ENCODE data around the gene SPATA19.

SPATA19 gene

GRCh38 chr11:133830931-133831907, 14.1 kb downstream of the SPATA19 start:
- Mint-ChIP-seq H3K27me3 (peaks cover 13% of the 10 kb centered on the region), H3K9me3 (no peaks in the 10 kb centered on the region), H3K4me3 (no peak overlapping the region), H3K4me1 (peaks cover 5% of the 10 kb centered on the region), H3K27ac (no peak overlapping the region), H3K36me3 (ENCODE audit: low read depth) (no peaks in the 10 kb centered on the region)
- ATAC-seq (no peak), DNase-seq (no peak)

DNA sequence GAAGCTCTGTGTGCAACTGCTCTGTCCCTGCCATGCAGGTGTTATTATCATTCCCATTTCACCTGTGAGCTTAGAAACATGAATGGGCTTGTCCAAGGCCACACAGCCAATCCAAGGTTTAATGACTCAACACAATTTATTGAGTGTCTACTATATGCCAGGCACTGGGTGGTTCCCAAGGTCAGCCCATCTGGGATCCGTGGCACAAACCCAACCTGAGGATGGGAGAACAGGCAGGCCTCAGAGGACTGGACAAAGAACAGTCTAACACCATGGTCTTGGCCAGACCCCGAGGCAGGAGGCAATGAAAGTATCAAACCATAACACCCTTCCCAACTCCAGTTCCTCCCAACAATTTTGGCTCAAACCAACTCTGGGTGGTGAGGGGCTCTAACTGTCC, 15.7 kb downstream of the SPATA19 start:
- Mint-ChIP-seq H3K36me3 (ENCODE audit: low read depth) (no peaks in the 10 kb centered on the region), H3K4me3 (no peak overlapping the region), H3K27me3 (peaks cover 3% of the 10 kb centered on the region), H3K27ac (no peak overlapping the region), H3K9me3 (no peaks in the 10 kb centered on the region), H3K4me1 (peaks cover 1% of the 10 kb centered on the region)
- ATAC-seq (no peak), DNase-seq (no peak)

DNA sequence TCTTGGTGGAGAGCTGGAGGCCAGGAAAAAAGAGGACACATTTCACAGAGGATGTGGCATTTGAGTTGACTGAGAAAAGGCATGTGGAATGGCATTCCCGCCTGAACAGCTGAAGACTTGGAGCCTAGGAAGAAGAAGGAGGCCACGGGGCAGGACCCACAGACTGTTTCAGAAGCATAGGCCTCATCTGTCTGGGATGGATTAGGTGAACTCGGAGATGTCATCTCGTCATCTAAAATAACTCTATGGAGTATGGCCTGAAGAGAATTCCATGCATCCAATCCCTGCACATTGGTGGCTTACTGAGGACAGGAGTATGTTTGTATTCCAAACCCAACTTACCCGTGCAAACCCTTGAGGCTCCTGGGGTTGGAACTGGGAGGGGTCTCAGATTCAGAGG, 16.4 kb downstream of the SPATA19 start:
- no peak for ATAC-seq
- no peak overlapping the region for H3K4me3 Mint-ChIP-seq
- peaks cover 3% of the 10 kb centered on the region for H3K27me3 Mint-ChIP-seq
- H3K4me1 Mint-ChIP-seq = no peaks in the 10 kb centered on the region
- H3K36me3 Mint-ChIP-seq (ENCODE audit: low read depth) = no peaks in the 10 kb centered on the region
- no peak overlapping the region for H3K27ac Mint-ChIP-seq
- DNase-seq = no peak
- H3K9me3 Mint-ChIP-seq = no peaks in the 10 kb centered on the region

DNA sequence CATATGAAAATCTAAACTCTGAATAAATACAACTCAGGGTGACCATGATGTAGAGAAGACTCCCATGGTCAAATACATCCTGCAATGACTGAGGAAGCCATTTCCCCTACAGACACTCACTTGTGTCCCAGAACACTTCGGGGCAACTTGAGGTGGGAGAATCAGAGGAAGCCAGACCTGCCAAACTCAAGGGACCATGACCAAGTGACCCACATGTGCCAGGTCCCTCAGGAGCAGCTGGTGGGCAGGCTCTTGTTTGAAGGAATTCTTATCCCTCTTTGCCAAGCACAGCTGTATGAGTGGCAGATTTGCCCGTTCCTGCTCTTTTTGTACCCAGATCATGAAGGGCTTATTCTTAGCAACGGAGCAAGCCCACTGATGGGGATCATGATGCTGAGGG, 17.8 kb downstream of the SPATA19 start:
- H3K27me3 Mint-ChIP-seq = peaks cover 3% of the 10 kb centered on the region
- no peak for DNase-seq
- no peaks in the 10 kb centered on the region for H3K4me1 Mint-ChIP-seq
- no peaks in the 10 kb centered on the region for H3K9me3 Mint-ChIP-seq
- H3K27ac Mint-ChIP-seq = no peak overlapping the region
- H3K36me3 Mint-ChIP-seq (ENCODE audit: low read depth) = no peaks in the 10 kb centered on the region
- no peak overlapping the region for H3K4me3 Mint-ChIP-seq
- no peak for ATAC-seq

GRCh38 chr11:133826866-133827265, 18.4 kb downstream of the SPATA19 start:
- H3K9me3 Mint-ChIP-seq = no peaks in the 10 kb centered on the region
- H3K27ac Mint-ChIP-seq = no peak overlapping the region
- ATAC-seq = no peak
- no peaks in the 10 kb centered on the region for H3K4me1 Mint-ChIP-seq
- no peaks in the 10 kb centered on the region for H3K36me3 Mint-ChIP-seq (ENCODE audit: low read depth)
- peaks cover under 1% of the 10 kb centered on the region for H3K27me3 Mint-ChIP-seq
- no peak overlapping the region for H3K4me3 Mint-ChIP-seq
- no peak for DNase-seq

GRCh38 chr11:133825666-133826065, 19.6 kb downstream of the SPATA19 start:
- Mint-ChIP-seq H3K27ac (no peak overlapping the region), H3K9me3 (no peaks in the 10 kb centered on the region), H3K4me1 (no peaks in the 10 kb centered on the region), H3K27me3 (peaks cover 2% of the 10 kb centered on the region), H3K4me3 (no peak overlapping the region), H3K36me3 (ENCODE audit: low read depth) (no peaks in the 10 kb centered on the region)
- no peak for ATAC-seq
- DNase-seq = no peak

DNA sequence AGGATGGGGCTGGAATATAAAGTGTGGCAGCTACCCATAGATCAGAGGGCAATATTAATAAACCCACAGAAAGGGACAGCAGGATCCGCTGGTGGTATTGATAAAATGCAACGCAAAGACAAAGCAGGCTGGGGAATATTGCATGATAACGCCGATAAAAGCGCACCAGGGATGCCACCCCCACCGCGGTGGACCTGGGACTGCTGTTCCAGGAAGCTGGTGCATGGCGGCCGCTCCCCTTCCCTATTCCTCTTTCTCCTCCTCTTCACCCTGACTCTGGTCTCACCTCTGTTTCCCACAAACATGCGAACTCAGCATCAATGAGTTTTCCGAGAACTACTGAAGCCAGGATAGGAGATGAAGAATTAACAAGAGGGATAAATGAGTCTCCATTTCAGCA, 20.2 kb downstream of the SPATA19 start:
- Mint-ChIP-seq H3K27ac (no peak overlapping the region), H3K9me3 (no peaks in the 10 kb centered on the region), H3K27me3 (peaks cover 2% of the 10 kb centered on the region), H3K4me3 (no peak overlapping the region), H3K4me1 (no peaks in the 10 kb centered on the region), H3K36me3 (ENCODE audit: low read depth) (no peaks in the 10 kb centered on the region)
- DNase-seq (no peak), ATAC-seq (no peak)

DNA sequence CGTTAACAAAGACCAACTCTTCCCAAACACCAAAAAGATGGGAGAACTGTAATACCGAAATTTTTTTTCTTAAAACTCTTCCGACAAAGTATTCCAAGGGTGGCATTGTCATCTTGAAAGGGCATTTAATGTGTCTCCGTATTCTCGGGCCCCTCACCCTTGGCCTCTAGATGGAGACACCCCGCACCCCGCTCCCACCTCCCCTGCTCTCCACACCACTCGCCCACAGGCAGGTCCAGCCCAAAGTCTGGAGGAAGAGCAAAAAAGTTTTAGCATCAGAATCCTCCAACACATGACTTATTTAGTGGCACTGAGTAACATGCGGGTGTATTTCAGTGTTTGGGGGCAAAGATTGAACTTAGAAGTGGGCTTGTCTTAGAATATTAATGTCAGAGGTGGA, 20.7 kb downstream of the SPATA19 start:
- no peak for ATAC-seq
- no peaks in the 10 kb centered on the region for H3K4me1 Mint-ChIP-seq

DNA sequence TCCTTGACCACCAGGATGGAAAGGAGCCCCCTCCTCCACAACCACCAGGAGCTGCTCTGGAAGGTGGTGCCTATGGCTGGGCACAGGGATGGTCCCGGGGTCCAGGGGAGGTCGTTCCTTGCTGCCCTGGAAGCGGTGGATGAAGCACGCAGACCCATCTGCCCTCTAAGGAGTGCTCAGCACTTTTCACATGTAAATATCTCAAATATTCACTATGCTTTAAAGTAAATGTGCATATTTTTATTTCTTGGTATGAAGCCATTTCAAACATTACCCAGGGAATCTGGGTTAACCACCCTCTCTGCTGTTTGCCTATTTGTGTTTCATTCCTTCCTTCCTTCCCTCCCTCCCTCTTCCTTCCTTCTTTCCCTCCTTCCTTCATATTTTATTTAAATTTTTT, 21.7 kb downstream of the SPATA19 start:
- peaks cover 2% of the 10 kb centered on the region for H3K27me3 Mint-ChIP-seq
- ATAC-seq = no peak

More for the DNA sequence above, 20.7 kb downstream of the SPATA19 start:
- H3K27ac Mint-ChIP-seq = no peak overlapping the region
- no peaks in the 10 kb centered on the region for H3K36me3 Mint-ChIP-seq (ENCODE audit: low read depth)
- DNase-seq = no peak
- H3K4me3 Mint-ChIP-seq = no peak overlapping the region
- H3K27me3 Mint-ChIP-seq = peaks cover 2% of the 10 kb centered on the region
- H3K9me3 Mint-ChIP-seq = no peaks in the 10 kb centered on the region

GRCh38 chr11:133823211-133823610, 22.1 kb downstream of the SPATA19 start:
- ATAC-seq (no peak), DNase-seq (no peak)
- Mint-ChIP-seq H3K4me1 (no peaks in the 10 kb centered on the region), H3K4me3 (no peak overlapping the region), H3K27me3 (peaks cover 2% of the 10 kb centered on the region), H3K27ac (no peak overlapping the region), H3K9me3 (no peaks in the 10 kb centered on the region), H3K36me3 (ENCODE audit: low read depth) (no peaks in the 10 kb centered on the region)

More for the DNA sequence above, 21.7 kb downstream of the SPATA19 start:
- Mint-ChIP-seq H3K4me3 (no peak overlapping the region), H3K36me3 (ENCODE audit: low read depth) (no peaks in the 10 kb centered on the region), H3K9me3 (no peaks in the 10 kb centered on the region), H3K4me1 (no peaks in the 10 kb centered on the region), H3K27ac (no peak overlapping the region)
- no peak for DNase-seq

GRCh38 chr11:133821776-133822175, 23.5 kb downstream of the SPATA19 start:
- Mint-ChIP-seq H3K27ac (no peak overlapping the region), H3K9me3 (no peaks in the 10 kb centered on the region), H3K4me1 (no peaks in the 10 kb centered on the region), H3K27me3 (peaks cover 2% of the 10 kb centered on the region), H3K36me3 (ENCODE audit: low read depth) (no peaks in the 10 kb centered on the region), H3K4me3 (no peak overlapping the region)
- DNase-seq = peak; percentile 38
- ATAC-seq = peak; percentile 47

DNA sequence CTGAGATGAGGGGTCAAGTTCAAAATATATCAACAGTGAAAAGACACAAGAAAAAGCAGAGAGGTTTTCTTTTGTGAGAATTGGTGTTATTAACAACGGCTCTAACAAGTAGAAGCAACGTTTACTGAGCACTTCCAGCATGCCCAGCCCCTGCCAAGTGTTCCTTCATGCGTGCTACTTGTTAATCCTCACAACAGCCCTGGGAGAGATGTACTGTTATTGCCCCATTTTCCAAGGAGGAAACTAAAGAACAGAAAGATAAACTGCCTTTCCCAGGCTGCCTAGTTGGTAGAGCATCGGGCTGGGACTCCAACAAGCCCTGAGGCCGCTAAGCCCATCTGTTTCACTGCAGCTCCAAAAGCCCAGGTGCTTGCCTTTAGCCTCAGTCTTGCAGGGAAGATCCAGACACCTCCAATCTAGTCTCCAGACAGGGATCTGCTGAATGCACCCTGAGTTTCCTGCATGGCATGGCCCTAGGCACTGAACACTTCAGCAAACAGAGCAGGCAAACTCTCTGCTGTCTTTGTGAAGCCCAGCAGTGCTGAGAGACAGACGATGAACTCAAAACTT, 25.5 kb downstream of the SPATA19 start:
- H3K36me3 Mint-ChIP-seq (ENCODE audit: low read depth) = no peaks in the 10 kb centered on the region
- ATAC-seq = no peak
- H3K4me3 Mint-ChIP-seq = no peak overlapping the region
- no peaks in the 10 kb centered on the region for H3K9me3 Mint-ChIP-seq
- no peak for DNase-seq
- no peaks in the 10 kb centered on the region for H3K4me1 Mint-ChIP-seq
- no peak overlapping the region for H3K27ac Mint-ChIP-seq
- peaks cover 2% of the 10 kb centered on the region for H3K27me3 Mint-ChIP-seq

GRCh38 chr11:133819114-133819513, 26.2 kb downstream of the SPATA19 start:
- Mint-ChIP-seq H3K36me3 (ENCODE audit: low read depth) (no peaks in the 10 kb centered on the region), H3K4me3 (no peak overlapping the region), H3K27me3 (peaks cover 2% of the 10 kb centered on the region), H3K27ac (no peak overlapping the region), H3K9me3 (no peaks in the 10 kb centered on the region), H3K4me1 (no peaks in the 10 kb centered on the region)
- no peak for ATAC-seq
- DNase-seq = no peak

GRCh38 chr11:133818302-133818701, 27.0 kb downstream of the SPATA19 start:
- Mint-ChIP-seq H3K27ac (no peak overlapping the region), H3K36me3 (ENCODE audit: low read depth) (no peaks in the 10 kb centered on the region), H3K27me3 (peaks cover 3% of the 10 kb centered on the region), H3K4me3 (no peak overlapping the region), H3K9me3 (no peaks in the 10 kb centered on the region), H3K4me1 (no peaks in the 10 kb centered on the region)
- DNase-seq (no peak), ATAC-seq (no peak)

- Mint-ChIP-seq H3K27me3 (peaks cover 3% of the 10 kb centered on the region), H3K27ac (no peak overlapping the region), H3K4me3 (no peak overlapping the region), H3K36me3 (ENCODE audit: low read depth) (no peaks in the 10 kb centered on the region), H3K9me3 (no peaks in the 10 kb centered on the region), H3K4me1 (no peaks in the 10 kb centered on the region)
- ATAC-seq (no peak), DNase-seq (no peak)
Observed at GRCh38 chr11:133817449-133817848, 27.9 kb downstream of the SPATA19 start.
